Neural cell (in vitro differentiated cells): ENCODE measurements around the gene CIB4. TPM values are rescaled to one million over a fixed set of nuclear protein-coding genes. Genes with fewer than 3 reads are reported as not detected.

Experiments
- H2AFZ ChIP-seq: fragments of 200-600, 300-800 bp; sonication (generic), shearing (Covaris generic); 2 replicates; pipeline ENCODE4 v1.6.0; 2014; ENCODE audit warnings: low read depth, mild to moderate bottlenecking, antibody characterized with exemption, low read length, moderate library complexity
- H3F3A ChIP-seq: fragments of 200-600 bp; shearing (Covaris generic); 2 replicates; pipeline ENCODE4 v1.6.1; 2016; ENCODE audit warnings: mild to moderate bottlenecking, moderate library complexity, mixed read lengths, antibody characterized with exemption, low read length; ENCODE audit not compliant: insufficient read depth, poor library complexity, severe bottlenecking
- H3K27ac ChIP-seq: fragments of 200-600, 300-800 bp; sonication (generic), shearing (Covaris generic); 2 replicates; pipeline ENCODE4 v1.5.1; 2014; ENCODE audit warnings: mild to moderate bottlenecking, low read length, moderate library complexity
- H3K27me3 ChIP-seq: fragments of 300-800, 200-600 bp; sonication (generic), shearing (Covaris generic); 2 replicates; pipeline ENCODE4 v1.6.0; 2014; ENCODE audit warnings: mild to moderate bottlenecking, low read depth, low read length, moderate library complexity; ENCODE audit not compliant: insufficient read depth
- H3K36me3 ChIP-seq: fragments of 300-800, 200-600 bp; sonication (generic), shearing (Covaris generic); 2 replicates; pipeline ENCODE4 v1.5.1; 2014; ENCODE audit warnings: mild to moderate bottlenecking, antibody characterized with exemption, low read length, moderate library complexity; ENCODE audit not compliant: insufficient read depth
- H3K4me2 ChIP-seq: fragments of 300-800, 200-600 bp; sonication (generic), shearing (Covaris generic); 2 replicates; pipeline ENCODE4 v1.6.0; 2014; ENCODE audit warnings: mild to moderate bottlenecking, low read length
- H3K4me3 ChIP-seq: fragments of 300-800, 200-600 bp; sonication (generic), shearing (Covaris generic); 2 replicates; pipeline ENCODE4 v1.5.1; 2014; ENCODE audit warnings: mild to moderate bottlenecking, low read length, moderate library complexity
- H3K79me2 ChIP-seq: fragments of 200-600 bp; shearing (Covaris generic); replicated peaks from 2 replicates; pipeline ENCODE4 v1.6.0; 2014; ENCODE audit warnings: mild to moderate bottlenecking, low read length, moderate library complexity; ENCODE audit not compliant: insufficient read depth
- H3K9ac ChIP-seq: fragments of 300-800, 200-600 bp; sonication (generic), shearing (Covaris generic); 2 replicates; pipeline ENCODE4 v1.6.1; 2016; ENCODE audit warnings: mild to moderate bottlenecking, low read length, mixed read lengths
- H3K9me2 ChIP-seq: fragments of 200-600 bp; shearing (Covaris generic); 2 replicates; pipeline ENCODE4 v1.6.1; 2016; ENCODE audit warnings: mild to moderate bottlenecking, low read length, mixed read lengths; ENCODE audit not compliant: insufficient read depth
- H3K9me3 ChIP-seq: fragments of 200-600, 300-800 bp; sonication (generic), shearing (Covaris generic); 2 replicates; pipeline ENCODE4 v1.6.1; 2016; ENCODE audit warnings: mild to moderate bottlenecking, mixed run types, low read length, moderate library complexity, mixed read lengths
- H4K20me1 ChIP-seq: fragments of 200-600 bp; shearing (Covaris generic); 2 replicates; pipeline ENCODE4 v1.6.1; 2016; ENCODE audit warnings: mild to moderate bottlenecking, mixed run types; ENCODE audit not compliant: insufficient read depth
- EP300 ChIP-seq: fragments of 450-650 bp; conservative IDR thresholded peaks from 2 replicates; pipeline ENCODE4 v1.6.1; 2014; ENCODE audit warnings: antibody characterized with exemption, mild to moderate bottlenecking, moderate library complexity; ENCODE audit not compliant: poor library complexity, severe bottlenecking
- EZH2 ChIP-seq: fragments of 200-600, 300-800 bp; shearing (Covaris generic), sonication (generic); IDR thresholded peaks from 2 replicates; pipeline ENCODE4 v1.6.1; 2014; ENCODE audit warnings: antibody characterized with exemption, low read length, borderline replicate concordance, mild to moderate bottlenecking; ENCODE audit not compliant: insufficient read depth, poor library complexity, severe bottlenecking
- MXI1 ChIP-seq: fragments of 450-650 bp; conservative IDR thresholded peaks from 2 replicates; pipeline ENCODE4 v1.6.1; 2014; ENCODE audit warnings: antibody characterized with exemption, mild to moderate bottlenecking; ENCODE audit not compliant: poor library complexity, severe bottlenecking
- POLR2AphosphoS5 ChIP-seq: IDR thresholded peaks from 2 replicates; pipeline ENCODE4 v1.6.1; 2012
- RAD21 ChIP-seq: fragments of 450-650 bp; conservative IDR thresholded peaks from 2 replicates; pipeline ENCODE4 v1.6.1; 2014; ENCODE audit warnings: antibody characterized with exemption, mild to moderate bottlenecking, moderate library complexity
- REST ChIP-seq: IDR thresholded peaks from 2 replicates; pipeline ENCODE4 v1.6.1; 2012; ENCODE audit warnings: borderline replicate concordance
- SMC3 ChIP-seq: fragments of 450-650 bp; conservative IDR thresholded peaks from 2 replicates; pipeline ENCODE4 v1.6.1; 2014; ENCODE audit warnings: antibody characterized with exemption, mild to moderate bottlenecking, moderate library complexity; ENCODE audit not compliant: poor library complexity
- TAF1 ChIP-seq: IDR thresholded peaks from 2 replicates; pipeline ENCODE4 v1.6.1; 2012; ENCODE audit warnings: low read depth
- polyA plus RNA-seq: library from polyadenylated mRNA; depleted of rRNA; stranded (reverse); fragments of >200 nt; gene quantifications from 2 replicates; pipeline ENCODE4 v1.2.3, GENCODE V29; 2014
- TF ChIP-seq, protein P1 (sequence below): fragments of 450-650 bp; IDR thresholded peaks from 2 replicates; pipeline ENCODE4 v1.5.1; 2014; ENCODE audit warnings: antibody characterized with exemption, mild to moderate bottlenecking, moderate library complexity; ENCODE audit not compliant: poor library complexity, severe bottlenecking

The CIB4 gene
- polyA plus RNA-seq, 1 donor from 2014 or later = not detected

DNA sequence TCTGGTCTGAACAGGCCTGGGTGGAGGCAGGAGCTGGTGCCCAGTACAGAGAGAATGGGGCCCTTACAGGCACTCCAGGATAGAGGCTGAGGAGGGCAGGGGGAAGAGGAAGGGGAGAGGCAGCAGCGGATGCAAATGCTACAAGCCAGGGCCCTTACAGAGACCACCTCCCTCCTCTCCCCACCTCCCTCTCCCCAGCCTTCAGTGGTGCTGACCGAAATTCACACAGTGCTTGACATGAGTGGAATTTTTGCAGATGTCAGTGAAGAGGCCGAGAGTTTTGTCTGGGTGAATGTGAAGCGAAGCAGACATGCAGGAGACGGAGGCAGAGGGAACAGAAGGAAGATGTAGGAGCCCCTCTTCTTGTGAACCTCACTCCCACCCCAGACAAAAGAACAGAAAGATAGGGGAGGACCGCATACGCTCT lies 31.9 kb downstream of the CIB4 start:
- Histone ChIP-seq H3K79me2 (no peaks in the 10 kb centered on the region), H3K4me3 (no peak overlapping the region), H3K36me3 (no peaks in the 10 kb centered on the region), H3K27ac (no peak overlapping the region), H4K20me1 (no peaks in the 10 kb centered on the region), H2AFZ (no peak overlapping the region), H3K9me3 (no peaks in the 10 kb centered on the region), H3K9ac (no peak overlapping the region), H3K27me3 (no peaks in the 10 kb centered on the region), H3K4me2 (no peak overlapping the region), H3F3A (no peaks in the 10 kb centered on the region), H3K9me2 (no peaks in the 10 kb centered on the region)
- no peak for TF ChIP-seq MXI1
- no peak for TF ChIP-seq POLR2AphosphoS5
- no peak for TF ChIP-seq SMC3
- TF ChIP-seq EZH2 = no peak
- TF ChIP-seq, protein P1, sequence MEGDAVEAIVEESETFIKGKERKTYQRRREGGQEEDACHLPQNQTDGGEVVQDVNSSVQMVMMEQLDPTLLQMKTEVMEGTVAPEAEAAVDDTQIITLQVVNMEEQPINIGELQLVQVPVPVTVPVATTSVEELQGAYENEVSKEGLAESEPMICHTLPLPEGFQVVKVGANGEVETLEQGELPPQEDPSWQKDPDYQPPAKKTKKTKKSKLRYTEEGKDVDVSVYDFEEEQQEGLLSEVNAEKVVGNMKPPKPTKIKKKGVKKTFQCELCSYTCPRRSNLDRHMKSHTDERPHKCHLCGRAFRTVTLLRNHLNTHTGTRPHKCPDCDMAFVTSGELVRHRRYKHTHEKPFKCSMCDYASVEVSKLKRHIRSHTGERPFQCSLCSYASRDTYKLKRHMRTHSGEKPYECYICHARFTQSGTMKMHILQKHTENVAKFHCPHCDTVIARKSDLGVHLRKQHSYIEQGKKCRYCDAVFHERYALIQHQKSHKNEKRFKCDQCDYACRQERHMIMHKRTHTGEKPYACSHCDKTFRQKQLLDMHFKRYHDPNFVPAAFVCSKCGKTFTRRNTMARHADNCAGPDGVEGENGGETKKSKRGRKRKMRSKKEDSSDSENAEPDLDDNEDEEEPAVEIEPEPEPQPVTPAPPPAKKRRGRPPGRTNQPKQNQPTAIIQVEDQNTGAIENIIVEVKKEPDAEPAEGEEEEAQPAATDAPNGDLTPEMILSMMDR = no peak
- no peak for TF ChIP-seq REST
- no peak for TF ChIP-seq RAD21
- TF ChIP-seq TAF1 = no peak
- no peak for TF ChIP-seq EP300

DNA sequence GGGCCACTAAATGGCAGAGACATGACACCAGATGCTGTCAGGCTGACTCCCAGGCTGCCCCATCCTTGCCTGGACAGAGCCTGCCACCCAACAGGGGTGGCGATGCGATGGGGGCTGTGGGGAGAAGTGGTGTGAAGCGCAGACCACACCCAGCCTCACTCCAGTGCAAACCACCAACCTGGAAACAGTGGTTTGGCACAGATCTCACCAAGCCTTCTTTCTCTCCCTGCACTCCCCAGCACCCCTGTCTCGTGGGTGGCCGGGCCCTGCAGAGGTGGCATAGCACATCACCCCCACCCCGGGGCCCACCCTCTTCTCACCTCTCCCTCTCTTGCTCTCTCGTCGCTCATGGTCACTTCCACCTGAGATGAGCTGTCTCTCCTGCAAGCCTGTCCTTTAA lies 32.6 kb downstream of the CIB4 start:
- Histone ChIP-seq H3F3A (no peaks in the 10 kb centered on the region), H3K27ac (no peak overlapping the region), H3K36me3 (no peaks in the 10 kb centered on the region), H4K20me1 (no peaks in the 10 kb centered on the region), H2AFZ (no peak overlapping the region), H3K79me2 (no peaks in the 10 kb centered on the region), H3K9me2 (no peaks in the 10 kb centered on the region), H3K9ac (no peak overlapping the region), H3K27me3 (no peaks in the 10 kb centered on the region), H3K4me3 (no peak overlapping the region), H3K4me2 (no peak overlapping the region), H3K9me3 (no peaks in the 10 kb centered on the region)
- TF ChIP-seq POLR2AphosphoS5 (no peak), TAF1 (no peak), EZH2 (no peak), MXI1 (no peak), RAD21 (no peak), SMC3 (no peak), EP300 (no peak)

GRCh38 chr2:26607698-26608097 lies 33.5 kb downstream of the CIB4 start:
- Histone ChIP-seq H3K27me3 (no peaks in the 10 kb centered on the region), H3K4me2 (no peak overlapping the region), H3F3A (no peaks in the 10 kb centered on the region), H3K36me3 (no peaks in the 10 kb centered on the region), H4K20me1 (no peaks in the 10 kb centered on the region), H3K79me2 (no peaks in the 10 kb centered on the region), H3K9me2 (no peaks in the 10 kb centered on the region), H3K4me3 (no peak overlapping the region), H3K9me3 (no peaks in the 10 kb centered on the region), H3K9ac (no peak overlapping the region), H2AFZ (no peak overlapping the region), H3K27ac (no peak overlapping the region)
- TF ChIP-seq REST (no peak), EZH2 (no peak), RAD21 (no peak), TAF1 (no peak), SMC3 (no peak), MXI1 (no peak), EP300 (no peak), POLR2AphosphoS5 (no peak)
- TF ChIP-seq, protein P1 = no peak
